Stomach (tissue), 9 donors: ENCODE data around the gene IQCM. TPM values are rescaled to one million over a fixed set of nuclear protein-coding genes. Genes with fewer than 3 reads are reported as not detected.
"Not testable (repeated sequence)": the region's sequence is repeated elsewhere in the genome, so short reads cannot be mapped to it uniquely, and the experiment has no call there.

Source experiments
- DNase-seq, 2 donors: peaks; one replicate each; pipeline versions ENCODE4 v3.0.0 to v3.0.0-alpha.2; 2013 to 2019
- H3K27ac ChIP-seq, 5 donors: fragments of 200-600 bp in 4 of 5; sonication (generic) in 4 of 5; one replicate each; pipeline ENCODE4 v1.5.1; 2013 to 2019; ENCODE audit warnings: mild to moderate bottlenecking in 1 of 5, moderate library complexity in 1 of 5
- H3K27me3 ChIP-seq, 3 donors: fragments of 200-600 bp; sonication (generic); one replicate each; pipeline ENCODE4 v1.5.1; 2017 to 2019; ENCODE audit warnings: mixed run types in 1 of 3
- H3K36me3 ChIP-seq, 4 donors: fragments of 200-600 bp; sonication (generic); 1 replicate in 3 of 4; 2 replicates in 1 of 4; pipeline ENCODE4 v1.5.1; 2016 to 2019
- H3K4me1 ChIP-seq, 4 donors: fragments of 200-600 bp; sonication (generic); one replicate each; pipeline ENCODE4 v1.5.1; 2016 to 2019
- H3K4me3 ChIP-seq, 4 donors: fragments of 200-600 bp; sonication (generic) in 3 of 4; one replicate each; pipeline ENCODE4 v1.5.1; 2016 to 2019; ENCODE audit warnings: mild to moderate bottlenecking in 1 of 4
- H3K9me3 ChIP-seq, 4 donors: fragments of 200-600 bp; sonication (generic); one replicate each; pipeline ENCODE4 v1.5.1; 2016 to 2019
- CTCF ChIP-seq, 7 experiments: fragments of 450-650 bp in 4 of 7; fragments of 200-600 bp in 3 of 7; sonication (generic) in 3 of 7; IDR thresholded peaks; one replicate each; pipeline ENCODE4 v1.5.1; 2016 to 2019; ENCODE audit warnings: antibody characterized with exemption in 7 of 7, control low read depth in 2 of 7, mild to moderate bottlenecking in 1 of 7
- EP300 ChIP-seq: sonication (generic); formaldehyde crosslinking; IDR thresholded peaks from one replicate; pipeline ENCODE4 v1.6.1; 2017; ENCODE audit warnings: antibody characterized with exemption
- POLR2A ChIP-seq, 4 donors: fragments of 450-650 bp; IDR thresholded peaks; one replicate each; pipeline ENCODE4 v1.6.1; 2016; ENCODE audit warnings: antibody characterized with exemption in 4 of 4, control low read depth in 2 of 4, mild to moderate bottlenecking in 1 of 4, moderate library complexity in 1 of 4
- POLR2AphosphoS5 ChIP-seq, 3 donors: sonication (generic); formaldehyde crosslinking; IDR thresholded peaks; one replicate each; pipeline ENCODE4 v1.6.1; 2016; ENCODE audit warnings: antibody characterized with exemption in 3 of 3
- WGBS, 5 donors: extraction: QIAGEN DNeasy Blood & Tissue Kit in 3 of 5; methylation state at CpG; one replicate each; pipeline versions ENCODE4 v1.1.5 to v1.1.7; 2013 to 2018; 5-methylcytosine and 5-hydroxymethylcytosine counted together
- intact Hi-C: fragments of 100-400 bp; cut with DNase I; formaldehyde crosslinking; loops from one replicate; pipeline ENCODE4 v1.15.1; 2023; ENCODE audit warnings: low total_unique reads
- polyA plus RNA-seq, 3 donors: library from polyadenylated mRNA; stranded (reverse); fragments of 200-250 nt; gene quantifications; one replicate each; pipeline ENCODE4 v1.2.3, GENCODE V29; 2013
- total RNA-seq, 5 donors: library from RNA; depleted of rRNA; stranded (reverse); fragments of >200 nt; gene quantifications; one replicate each; pipeline versions ENCODE4 v1.1.0 to v1.2.3, GENCODE V29; 2014 to 2016
- donor health status: healthy with polysubstance abuse.
- donor health status: Bipolar disorder and iron deficiency.
- donor health status: healthy.

Gene IQCM
- total and polyA plus RNA-seq, 8 donors: not detected

GRCh38 chr4:149493492-149493891, 322.2 kb downstream of the IQCM start:
- Histone ChIP-seq H3K4me3 (no peak overlapping the region), H3K27ac (no peak overlapping the region), H3K27me3 (no peaks in the 10 kb centered on the region), H3K36me3 (no peaks in the 10 kb centered on the region), H3K9me3 (peaks cover 0 to 5% (median 0%) of the 10 kb centered on the region in 4 donors), H3K4me1 (no peaks in the 10 kb centered on the region)
- 24 to 50% (median 34%) methylated on average over 2 of the region's 2 CpGs for WGBS, 5 donors
- intact Hi-C loops: no loop called here
- DNase-seq: peak in 1 of 2 donors; percentile 40
- TF ChIP-seq CTCF (IDR thresholded peaks at IDR 0.05) (no peak), POLR2A (IDR thresholded peaks at IDR 0.05) (no peak), EP300 (no peak), POLR2AphosphoS5 (IDR thresholded peaks at IDR 0.05) (no peak)

- TF ChIP-seq EP300 (no peak), POLR2AphosphoS5 (IDR thresholded peaks at IDR 0.05) (no peak), CTCF (IDR thresholded peaks at IDR 0.05) (no peak), POLR2A (IDR thresholded peaks at IDR 0.05) (no peak)
- Histone ChIP-seq H3K27me3 (no peaks in the 10 kb centered on the region), H3K36me3 (no peaks in the 10 kb centered on the region), H3K27ac (no peak overlapping the region), H3K4me3 (no peak overlapping the region), H3K4me1 (no peaks in the 10 kb centered on the region), H3K9me3 (no peaks in the 10 kb centered on the region)
- WGBS, 5 donors: 42 to 76% (median 56%) methylated on average over 1 of the region's 1 CpG
- intact Hi-C loops: no loop called here
- no peak for DNase-seq
These were observed 326.3 kb downstream of the IQCM start for GRCh38 chr4:149489321-149489720.

- intact Hi-C loops: no loop called here
- Histone ChIP-seq H3K36me3 (no peaks in the 10 kb centered on the region), H3K9me3 (no peaks in the 10 kb centered on the region), H3K4me3 (no peak overlapping the region), H3K27me3 (no peaks in the 10 kb centered on the region), H3K27ac (no peak overlapping the region), H3K4me1 (no peaks in the 10 kb centered on the region)
- TF ChIP-seq POLR2A (IDR thresholded peaks at IDR 0.05) (no peak), CTCF (IDR thresholded peaks at IDR 0.05) (no peak), EP300 (no peak), POLR2AphosphoS5 (IDR thresholded peaks at IDR 0.05) (no peak)
- DNase-seq: no peak
These were observed 328.8 kb downstream of the IQCM start for GRCh38 chr4:149486861-149487260.

- H3K4me3 ChIP-seq, intact Hi-C loops, H3K27ac ChIP-seq, DNase-seq, H3K36me3 ChIP-seq, H3K27me3 ChIP-seq, H3K4me1 ChIP-seq: not testable (repeated sequence)
- H3K9me3 ChIP-seq: peaks cover 0 to 17% (median 12%) of the 10 kb centered on the region in 4 donors
- 71 to 78% (median 75%) methylated on average over 3 of the region's 3 CpGs for WGBS, 5 donors
These were observed 347.0 kb downstream of the IQCM start for GRCh38 chr4:149468669-149469068.

GRCh38 chr4:149466446-149466845, 349.2 kb downstream of the IQCM start:
- intact Hi-C loops: no loop called here
- H3K4me1 ChIP-seq: no peaks in the 10 kb centered on the region

More at GRCh38 chr4:149466446-149466845, 349.2 kb downstream of the IQCM start:
- H3K4me3 ChIP-seq: no peak overlapping the region
- H3K27ac ChIP-seq: no peak overlapping the region
- no peak for TF ChIP-seq POLR2AphosphoS5 (IDR thresholded peaks at IDR 0.05)
- no peak for TF ChIP-seq EP300
- TF ChIP-seq POLR2A (IDR thresholded peaks at IDR 0.05): no peak
- TF ChIP-seq CTCF (IDR thresholded peaks at IDR 0.05): no peak
- no peak for DNase-seq
- H3K36me3 ChIP-seq: no peaks in the 10 kb centered on the region
- peaks cover 0 to 17% (median 12%) of the 10 kb centered on the region in 4 donors for H3K9me3 ChIP-seq
- H3K27me3 ChIP-seq: no peaks in the 10 kb centered on the region
